ENCODE measurements around the gene CYP26B1.

Gene CYP26B1

GRCh38 chr2:72129681-72130340, 17.9 kb downstream of the CYP26B1 start:
- no peak for DNase-seq (ENCODE audit: low read depth, low spot score)

GRCh38 chr2:72128843-72129227, 18.8 kb downstream of the CYP26B1 start:
- DNase-seq (ENCODE audit: low read depth, low spot score) = no peak

DNA sequence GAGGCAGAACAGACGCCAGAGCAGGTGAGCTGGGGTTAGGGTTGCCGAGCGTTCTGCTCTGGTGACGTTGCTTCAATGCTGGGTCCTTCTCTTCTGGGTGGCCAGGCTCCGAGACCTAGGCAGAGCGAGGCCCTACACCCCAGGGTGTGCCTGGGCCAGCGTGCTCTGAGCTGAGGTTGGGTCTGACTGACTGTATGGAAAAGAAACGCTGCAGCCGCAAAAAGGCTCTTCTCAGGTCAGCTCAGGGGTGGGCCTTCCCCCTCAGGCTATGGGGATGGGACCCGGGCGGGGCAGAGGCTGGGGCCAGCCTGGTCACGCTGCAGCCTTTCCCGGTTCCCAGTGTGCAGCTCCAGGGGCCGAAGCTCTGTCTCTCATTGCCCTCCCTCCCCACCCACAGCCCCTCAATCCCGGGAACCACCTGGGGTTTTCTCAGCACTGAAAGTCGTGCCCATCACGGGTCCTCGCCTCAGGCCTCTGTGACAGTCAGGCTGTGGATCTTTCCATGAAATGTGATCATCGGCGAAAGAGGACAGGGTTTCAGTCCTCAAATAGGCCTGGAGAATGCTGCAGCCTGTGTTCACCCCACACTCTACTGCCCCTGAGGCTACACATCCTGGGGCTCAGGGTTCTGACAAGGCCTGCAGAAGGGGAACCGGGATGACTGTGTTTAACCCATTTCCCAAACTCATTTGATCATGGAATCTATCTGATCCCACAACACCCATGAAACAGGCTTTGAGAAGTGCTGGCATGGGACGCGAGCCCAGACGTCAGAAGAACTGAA, 19.4 kb downstream of the CYP26B1 start:
- DNase-seq (ENCODE audit: low read depth, low spot score) = no peak

- DNase-seq (ENCODE audit: low read depth, low spot score) = no peak
Measured at GRCh38 chr2:72127401-72128058, 20.1 kb downstream of the CYP26B1 start.

- DNase-seq (ENCODE audit: low read depth, low spot score) = no peak
Measured at GRCh38 chr2:72126186-72127100, 21.2 kb downstream of the CYP26B1 start.

GRCh38 chr2:72124376-72124775, 23.3 kb downstream of the CYP26B1 start:
- DNase-seq (ENCODE audit: low read depth, low spot score) = no peak

- DNase-seq (ENCODE audit: low read depth, low spot score) = no peak
Measured at GRCh38 chr2:72121153-72121552, 26.5 kb downstream of the CYP26B1 start.

- DNase-seq (ENCODE audit: low read depth, low spot score) = no peak
Measured at GRCh38 chr2:72118951-72119350, 28.7 kb downstream of the CYP26B1 start.

DNA sequence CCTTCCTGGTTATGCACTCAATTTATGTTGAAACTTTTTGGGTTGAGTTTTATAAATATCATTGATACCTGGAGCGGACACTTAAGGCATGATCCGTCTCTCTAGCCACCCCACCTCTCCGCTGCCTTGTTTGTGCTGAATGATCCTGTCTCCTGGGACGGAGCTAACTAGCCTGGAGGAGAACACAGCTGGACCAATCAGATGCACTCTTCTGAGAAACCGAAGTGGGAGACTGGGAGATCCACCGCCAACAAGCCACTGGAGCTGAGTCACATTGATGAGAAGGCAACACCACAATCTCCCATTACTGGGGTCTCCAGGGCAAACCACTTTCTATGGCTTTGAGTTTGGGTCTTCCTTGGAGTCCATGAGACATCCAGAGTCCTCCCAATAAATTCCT, 29.3 kb downstream of the CYP26B1 start:
- DNase-seq (ENCODE audit: low read depth, low spot score) = no peak

DNA sequence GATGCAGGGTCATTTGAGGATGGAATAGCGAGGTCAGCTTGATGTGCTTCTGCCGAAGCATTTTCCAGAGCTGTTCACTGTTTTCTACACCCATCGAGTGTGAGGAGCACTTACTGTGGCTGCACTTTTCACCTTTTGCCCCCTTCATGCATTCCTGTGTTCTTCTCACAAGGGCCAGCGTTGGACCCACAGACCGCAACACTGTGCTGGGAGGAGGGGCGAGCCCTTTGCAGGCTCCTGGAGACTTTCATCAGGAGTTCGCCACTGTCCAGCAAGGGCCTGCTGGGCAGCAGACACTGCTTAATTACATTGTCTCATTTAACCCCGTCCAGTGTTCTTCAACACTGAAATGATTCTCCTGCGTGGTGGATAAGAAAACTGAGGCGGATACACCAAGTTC, 29.9 kb downstream of the CYP26B1 start:
- DNase-seq (ENCODE audit: low read depth, low spot score) = no peak

- DNase-seq (ENCODE audit: low read depth, low spot score) = no peak
Measured at GRCh38 chr2:72117029-72117428, 30.6 kb downstream of the CYP26B1 start.

DNA sequence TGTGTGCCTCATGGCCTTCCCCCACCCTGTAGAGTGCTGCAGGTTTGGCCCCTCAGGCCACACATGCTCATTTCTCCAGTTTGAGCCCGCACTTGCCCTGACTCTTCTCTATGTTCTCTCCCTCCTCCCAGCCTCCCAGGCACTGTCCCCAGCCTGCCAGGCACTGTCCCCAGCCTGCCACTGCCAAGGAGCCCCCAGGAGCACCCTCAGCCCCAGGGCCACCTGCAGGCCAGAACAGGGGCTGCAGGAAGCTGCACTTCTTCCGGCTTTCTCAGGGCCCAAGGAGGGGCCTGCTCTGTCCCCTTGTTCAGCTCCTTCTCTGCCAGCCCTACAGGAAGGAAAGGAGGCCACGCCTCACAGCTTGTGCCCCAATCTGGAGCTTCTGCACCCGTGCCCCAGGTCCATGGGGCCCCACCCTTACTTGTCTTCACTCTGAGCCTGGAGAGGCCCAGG, 31.6 kb downstream of the CYP26B1 start:
- DNase-seq (ENCODE audit: low read depth, low spot score) = no peak

DNA sequence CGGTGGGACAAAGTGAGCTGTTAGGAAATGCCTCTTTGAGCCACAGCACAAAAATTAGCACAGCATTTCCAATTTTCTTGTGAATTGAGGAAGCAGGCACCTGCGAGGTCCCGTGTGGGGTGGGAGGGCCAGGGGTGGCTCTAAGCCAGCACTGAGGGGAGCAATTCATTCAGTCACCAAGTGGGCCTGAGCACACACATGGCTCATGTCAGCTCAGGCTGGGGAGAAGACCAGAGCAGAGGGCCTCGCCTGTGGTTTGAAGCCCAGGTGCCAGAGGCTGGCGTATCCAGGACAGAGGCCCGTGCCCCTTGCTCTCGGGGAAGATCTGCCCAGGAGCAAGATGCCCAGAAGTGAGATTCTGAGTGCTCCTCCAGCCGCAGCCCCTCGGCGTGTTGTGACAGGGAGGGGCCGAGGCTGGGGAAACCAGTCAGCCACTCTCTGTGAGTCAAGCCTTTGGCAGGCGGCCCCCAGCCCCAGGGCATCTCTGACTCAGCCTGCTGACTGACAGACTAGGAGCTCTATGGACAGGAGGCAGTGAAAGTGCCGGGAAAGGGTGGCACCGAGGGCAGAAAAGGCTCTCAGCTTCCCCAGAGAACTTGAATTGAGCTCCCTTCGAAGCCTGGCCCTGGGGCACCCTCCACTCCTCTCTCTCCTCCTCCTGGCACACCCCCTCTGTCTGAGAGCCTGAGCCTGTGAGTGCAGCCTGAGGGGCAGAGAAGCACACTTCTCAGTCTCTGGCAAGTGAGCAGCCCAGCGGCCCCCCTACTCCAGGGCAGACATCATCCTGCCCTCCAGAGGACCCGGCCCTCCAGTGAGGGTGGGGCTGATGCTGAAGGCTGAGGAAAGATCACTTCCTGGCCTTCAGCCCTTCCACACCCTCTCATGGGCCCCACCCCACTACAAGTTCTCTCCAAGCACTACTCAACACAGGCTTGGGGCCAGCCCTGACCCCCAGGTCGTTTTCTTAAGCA, 32.3 kb downstream of the CYP26B1 start:
- DNase-seq (ENCODE audit: low read depth, low spot score) = peak; percentile 74

GRCh38 chr2:72114693-72115051, 33.0 kb downstream of the CYP26B1 start:
- no peak for DNase-seq (ENCODE audit: low read depth, low spot score)

DNA sequence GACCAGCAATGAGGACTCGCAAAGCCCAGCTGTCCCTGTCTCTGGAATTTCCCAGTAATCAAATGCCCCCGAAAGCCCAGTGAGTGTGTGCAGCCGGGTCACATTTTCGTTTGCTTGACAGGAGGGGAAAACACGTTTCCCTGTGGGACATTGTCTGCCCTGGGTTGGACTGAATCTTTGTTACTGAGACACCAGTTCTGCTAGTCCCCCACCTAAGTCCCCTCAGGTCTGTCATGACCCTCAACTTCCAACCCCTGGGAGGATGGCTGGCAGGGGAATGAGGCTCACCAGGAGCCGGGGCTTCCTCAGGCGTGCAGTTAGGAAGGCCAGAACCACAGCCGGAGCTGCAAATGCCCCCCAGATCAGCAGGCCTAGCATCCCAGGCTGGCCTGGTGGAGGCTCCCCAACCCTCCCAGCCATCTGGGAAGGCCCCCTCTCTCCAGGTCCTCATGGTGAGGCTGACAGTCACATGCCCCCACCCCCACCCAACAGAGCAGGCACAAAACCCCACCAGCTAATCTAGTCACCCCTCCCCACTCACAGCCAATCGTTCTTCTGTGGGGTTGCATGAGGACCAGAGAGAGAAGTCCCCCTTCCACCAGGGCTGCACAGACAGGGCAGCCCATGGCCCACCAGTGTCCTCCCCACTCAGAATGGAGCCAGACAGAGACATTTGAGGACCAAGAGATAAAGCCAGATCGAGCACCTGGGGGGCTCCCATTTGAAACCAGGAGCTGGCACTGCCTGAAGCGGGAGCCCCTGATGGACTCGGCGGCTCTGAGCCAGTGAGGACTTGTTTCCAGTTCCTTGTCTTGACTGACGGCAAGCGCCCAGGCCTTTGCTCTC, 33.6 kb downstream of the CYP26B1 start:
- DNase-seq (ENCODE audit: low read depth, low spot score) = no peak

GRCh38 chr2:72112981-72113846, 34.4 kb downstream of the CYP26B1 start:
- no peak for DNase-seq (ENCODE audit: low read depth, low spot score)

GRCh38 chr2:72112401-72112800, 35.3 kb downstream of the CYP26B1 start:
- DNase-seq (ENCODE audit: low read depth, low spot score) = no peak

DNA sequence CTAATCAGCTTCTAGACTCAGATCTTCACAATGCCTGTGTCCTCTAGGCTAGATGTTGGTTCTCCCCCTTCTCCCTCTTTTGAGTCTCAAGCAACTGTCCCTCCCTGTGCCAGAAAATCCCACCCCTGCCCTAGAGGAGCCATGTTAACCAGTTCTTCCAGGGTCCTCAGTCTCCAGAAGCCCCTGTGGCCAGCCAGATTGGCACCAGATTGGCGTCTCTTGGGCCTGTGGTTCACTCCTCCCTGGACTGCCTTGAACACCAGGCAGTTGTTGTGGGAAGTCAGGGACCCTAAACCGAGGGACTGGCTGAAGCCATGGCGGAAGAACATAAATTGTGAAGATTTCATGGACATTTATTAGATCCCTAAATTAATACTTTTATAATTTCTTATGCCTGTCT, 36.6 kb downstream of the CYP26B1 start:
- DNase-seq (ENCODE audit: low read depth, low spot score) = no peak

DNA sequence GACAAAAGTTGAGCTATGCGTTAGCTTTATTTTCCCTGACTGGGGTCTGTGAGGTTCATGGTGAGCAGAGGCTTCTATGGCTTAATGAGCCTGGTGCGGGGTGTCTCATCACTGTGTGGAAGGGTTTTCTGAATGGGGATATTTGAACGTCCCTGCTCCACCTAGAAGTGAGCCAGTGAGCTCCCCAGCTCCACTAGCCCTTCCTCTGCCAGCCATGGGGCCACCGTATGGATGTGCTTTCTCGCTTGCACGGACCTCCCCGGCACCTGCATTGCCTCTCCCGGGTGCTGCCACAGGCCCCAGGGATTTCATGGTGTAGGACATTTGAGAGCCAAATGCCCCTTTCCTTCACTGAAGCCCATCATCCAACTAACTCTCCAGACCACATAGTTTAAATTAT, 37.8 kb downstream of the CYP26B1 start:
- DNase-seq (ENCODE audit: low read depth, low spot score) = no peak
